Islet precursor cell (in vitro differentiated cells): ENCODE measurements around the gene CTSL.

Experiments used
- DNase-seq: peaks from one replicate; pipeline ENCODE4 v3.0.0-alpha.2; 2018

CTSL gene

DNA sequence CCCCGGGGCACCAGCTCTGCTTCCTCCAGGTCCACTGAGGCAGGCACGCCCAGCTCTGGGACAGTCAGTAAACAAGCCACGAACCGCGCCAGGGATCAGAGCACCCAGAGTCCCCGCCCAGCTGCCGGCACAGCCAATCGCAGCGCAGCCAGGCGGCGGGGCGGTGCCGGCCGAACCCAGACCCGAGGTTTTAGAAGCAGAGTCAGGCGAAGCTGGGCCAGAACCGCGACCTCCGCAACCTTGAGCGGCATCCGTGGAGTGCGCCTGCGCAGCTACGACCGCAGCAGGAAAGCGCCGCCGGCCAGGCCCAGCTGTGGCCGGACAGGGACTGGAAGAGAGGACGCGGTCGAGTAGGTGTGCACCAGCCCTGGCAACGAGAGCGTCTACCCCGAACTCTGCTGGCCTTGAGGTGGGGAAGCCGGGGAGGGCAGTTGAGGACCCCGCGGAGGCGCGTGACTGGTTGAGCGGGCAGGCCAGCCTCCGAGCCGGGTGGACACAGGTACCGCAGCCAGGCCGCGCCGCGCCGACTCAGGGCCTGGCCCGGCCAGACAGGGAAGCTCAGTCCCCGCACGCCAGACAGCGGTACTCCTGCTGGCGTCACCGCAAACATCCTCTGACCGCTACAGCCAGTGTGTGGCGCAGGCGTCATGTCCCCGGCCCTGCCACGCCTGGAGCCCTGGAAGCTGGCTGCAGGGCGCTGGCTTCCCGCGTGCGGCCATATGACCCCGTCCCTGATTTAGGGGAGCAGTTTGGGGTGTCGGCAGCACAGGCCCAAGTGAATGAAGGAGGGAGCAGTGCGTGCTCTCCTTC is at the start of gene CTSL:
TSS of gene CTSL (plus strand) at position 220 of the 810 bp plus-strand sequence. CDS start 1,485 bp downstream, outside the sequence.
- peak; percentile 98 for DNase-seq

- DNase-seq: no peak
Observed at GRCh38 chr9:87676976-87677775, 48.7 kb upstream of the CTSL start.

- no peak for DNase-seq
Observed at GRCh38 chr9:87677776-87678587, 47.9 kb upstream of the CTSL start.

- peak; percentile 79 for DNase-seq
Observed at GRCh38 chr9:87678650-87679355, 47.1 kb upstream of the CTSL start.

GRCh38 chr9:87681271-87682061 is 44.5 kb upstream of the CTSL start:
- DNase-seq: no peak

GRCh38 chr9:87682085-87682484 is 43.8 kb upstream of the CTSL start:
- DNase-seq: peak; percentile 38

GRCh38 chr9:87682618-87683017 is 43.3 kb upstream of the CTSL start:
- DNase-seq: no peak

GRCh38 chr9:87683751-87684626 is 41.9 kb upstream of the CTSL start:
- DNase-seq: peak; percentile 54

DNA sequence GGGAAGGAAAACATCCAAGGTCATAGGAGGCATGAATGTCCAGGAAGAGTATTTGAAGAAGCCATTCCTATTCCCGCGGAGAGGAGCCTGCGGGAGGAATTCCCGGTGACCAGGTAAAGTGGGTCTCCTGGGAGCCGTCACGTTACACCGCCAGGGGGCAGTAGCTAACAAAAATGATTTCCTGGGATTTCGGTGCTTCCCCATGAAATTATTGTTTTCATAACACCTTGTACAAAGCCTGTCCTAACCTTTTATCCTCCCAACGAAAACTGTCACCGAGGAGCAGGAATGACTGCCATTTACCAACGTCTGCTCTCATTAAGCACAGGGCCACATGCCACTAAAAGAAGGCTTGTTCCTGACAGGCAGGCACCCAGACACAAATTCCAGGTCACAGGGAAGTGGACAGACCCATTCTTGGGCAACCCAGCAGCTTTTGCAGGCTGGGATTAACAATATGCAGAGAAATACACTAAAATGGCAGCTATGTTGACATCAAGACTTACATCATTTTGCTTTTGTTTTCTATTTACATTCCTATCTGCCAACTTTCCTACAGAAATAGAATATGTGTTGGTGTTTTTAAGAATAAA is 41.2 kb upstream of the CTSL start:
- DNase-seq: peak; percentile 79

GRCh38 chr9:87685441-87685840 is 40.5 kb upstream of the CTSL start:
- no peak for DNase-seq

DNA sequence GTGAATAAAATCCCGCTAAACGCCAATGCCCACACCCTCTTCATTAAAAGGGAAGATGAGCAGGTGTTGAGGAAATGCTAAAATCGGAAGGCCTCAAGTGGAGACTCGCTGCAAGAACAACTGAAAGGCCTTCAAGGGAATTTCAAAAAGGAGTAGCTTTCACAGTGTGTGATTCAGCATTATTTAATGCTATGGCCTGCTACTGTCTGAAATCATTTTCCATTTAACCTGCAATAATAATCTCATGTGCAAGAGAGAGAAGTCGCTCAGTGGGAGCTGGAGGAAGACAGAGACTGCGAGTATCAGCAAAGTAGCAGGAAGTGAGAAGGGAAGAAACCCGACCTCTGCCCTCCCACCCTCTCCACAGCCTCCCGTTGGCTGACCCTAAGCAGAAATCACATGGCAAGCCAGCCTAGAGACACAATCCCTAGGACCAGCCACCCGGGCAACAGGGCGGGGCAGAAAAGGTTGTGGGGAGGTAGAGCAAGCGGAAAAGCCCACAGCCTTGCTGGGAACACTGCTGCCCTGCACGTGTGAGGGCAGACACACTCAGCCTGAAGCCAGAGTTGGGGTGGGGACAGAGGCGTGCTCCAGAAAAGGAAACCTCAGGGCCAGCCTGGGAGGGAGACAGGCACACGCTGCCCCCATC is 39.9 kb upstream of the CTSL start:
- peak; percentile 52 for DNase-seq

GRCh38 chr9:87686520-87687090 is 39.3 kb upstream of the CTSL start:
- DNase-seq: no peak

- DNase-seq: no peak
Observed at GRCh38 chr9:87687207-87687606, 38.7 kb upstream of the CTSL start.

DNA sequence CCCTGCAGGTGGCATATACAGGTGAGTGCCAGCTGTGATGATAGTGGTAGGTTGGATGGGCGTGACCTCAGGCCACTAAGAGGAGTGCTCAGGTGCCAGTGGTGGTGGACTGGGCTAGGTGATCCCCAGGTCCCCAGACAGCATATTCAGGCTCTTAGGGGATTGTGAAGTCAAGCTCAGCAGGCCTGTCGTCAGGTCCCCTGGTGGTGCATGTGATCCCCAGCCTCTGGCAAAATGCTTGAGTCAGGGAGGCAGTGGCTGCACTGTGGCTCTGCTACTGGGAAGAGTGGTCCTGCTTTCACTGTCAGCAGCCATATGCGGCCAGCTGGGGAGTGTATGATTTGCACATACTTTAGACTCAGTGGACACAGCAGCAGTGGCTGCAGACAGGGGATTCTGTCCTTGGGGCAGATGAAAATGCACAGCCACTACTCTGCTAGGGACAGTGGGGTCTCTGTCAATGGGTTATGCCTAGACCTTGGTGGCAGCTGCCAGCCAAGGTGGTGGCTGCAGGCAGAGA is 31.6 kb upstream of the CTSL start:
- DNase-seq: no peak

- no peak for DNase-seq
Observed at GRCh38 chr9:87695523-87695922, 30.4 kb upstream of the CTSL start.

GRCh38 chr9:87696641-87697040 is 29.3 kb upstream of the CTSL start:
- DNase-seq: no peak

- DNase-seq: no peak
Observed at GRCh38 chr9:87698069-87698809, 27.7 kb upstream of the CTSL start.

DNA sequence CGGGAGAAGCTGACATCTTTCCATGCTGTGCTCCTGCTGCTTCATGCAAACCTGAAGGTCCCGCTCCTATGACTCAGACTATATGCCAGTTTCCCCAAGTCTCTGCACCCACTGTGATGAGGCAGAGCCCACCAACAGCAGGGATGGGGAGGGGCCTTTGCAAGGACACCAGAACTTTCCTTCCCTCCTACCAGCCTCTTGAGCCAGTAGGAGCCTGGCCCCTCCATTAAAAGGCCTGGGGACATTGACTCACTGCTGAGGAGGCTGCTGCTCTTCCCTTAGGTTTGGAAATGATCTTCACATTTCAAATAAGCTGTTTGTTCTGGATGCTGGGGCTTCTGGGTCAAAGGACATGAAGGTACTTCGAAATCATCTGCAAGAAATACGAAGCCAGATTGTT is 26.1 kb upstream of the CTSL start:
- peak; percentile 76 for DNase-seq
